ENCODE results near the gene RALGPS1. TPM values are rescaled to one million over a fixed set of nuclear protein-coding genes. Genes with fewer than 3 reads are reported as not detected.
A peak's percentile ranks its signal among the peaks of the same experiment; 100 is the strongest.

RALGPS1 gene
- total and polyA plus RNA-seq, 3 experiments from 2014 or later: 1.6 to 3.2 (median 2.4) TPM

GRCh38 chr9:127212453-127212852 lies 297.9 kb downstream of the RALGPS1 start:
- no peak overlapping the region for H3K4me3 Mint-ChIP-seq
- CTCF ChIA-PET: interaction anchor here (1.1 to 1.7 kb wide), 3 partner anchors 12 to 185 kb away, joined by 4 to 5 read pairs (median 4); partner anchors contain the start of gene SLC2A8
- peaks cover 0 to 4% (median 3%) of the 10 kb centered on the region in 3 donors for H3K4me1 Mint-ChIP-seq
- POLR2A ChIA-PET: no interaction called here
- H3K4me3 ChIP-seq (ENCODE audit: low read length): no peak overlapping the region
- DNase-seq: no peak
- no peaks in the 10 kb centered on the region for H3K36me3 Mint-ChIP-seq
- no peaks in the 10 kb centered on the region for H3K9me3 ChIP-seq (ENCODE audit: low read length)
- H3K27ac ChIP-seq (ENCODE audit: low read depth, low read length): no peak overlapping the region
- H3K27me3 Mint-ChIP-seq: peaks cover 0 to 1% of the 10 kb centered on the region in 2 donors
- H3K9me3 Mint-ChIP-seq: no peaks in the 10 kb centered on the region
- H3K36me3 ChIP-seq (ENCODE audit: insufficient read depth, low read length): no peaks in the 10 kb centered on the region
- H3K4me1 ChIP-seq (ENCODE audit: insufficient read depth, low read length): no peaks in the 10 kb centered on the region
- no peak overlapping the region for H3K27ac Mint-ChIP-seq
- peaks cover 3% of the 10 kb centered on the region for H3K27me3 ChIP-seq (ENCODE audit: insufficient read depth, low read length, poor library complexity, severe bottlenecking)

GRCh38 chr9:127213859-127214258 lies 299.3 kb downstream of the RALGPS1 start:
- H3K4me3 ChIP-seq (ENCODE audit: low read length): no peak overlapping the region
- H3K9me3 Mint-ChIP-seq: no peaks in the 10 kb centered on the region
- H3K4me1 Mint-ChIP-seq: peaks cover 0 to 4% (median 3%) of the 10 kb centered on the region in 3 donors
- H3K36me3 Mint-ChIP-seq: no peaks in the 10 kb centered on the region
- H3K27me3 Mint-ChIP-seq: peaks cover 0 to 1% of the 10 kb centered on the region in 2 donors
- peak overlapping the region in 1 of 8 donors; percentile 61 for H3K27ac Mint-ChIP-seq
- no peaks in the 10 kb centered on the region for H3K36me3 ChIP-seq (ENCODE audit: insufficient read depth, low read length)
- POLR2A ChIA-PET: no interaction called here
- H3K27me3 ChIP-seq (ENCODE audit: insufficient read depth, low read length, poor library complexity, severe bottlenecking): peaks cover 3% of the 10 kb centered on the region
- H3K9me3 ChIP-seq (ENCODE audit: low read length): no peaks in the 10 kb centered on the region
- DNase-seq: no peak
- H3K4me1 ChIP-seq (ENCODE audit: insufficient read depth, low read length): no peaks in the 10 kb centered on the region
- H3K27ac ChIP-seq (ENCODE audit: low read depth, low read length): no peak overlapping the region
- CTCF ChIA-PET: interaction anchor here (1.0 to 2.0 kb wide), 9 partner anchors 11 to 224 kb away, joined by 3 to 10 read pairs (median 4); partner anchors contain the start of gene SLC2A8
- no peak overlapping the region for H3K4me3 Mint-ChIP-seq

GRCh38 chr9:127214421-127215267 lies 300.1 kb downstream of the RALGPS1 start:
- peak; percentile 20 to 71 (median 36) for DNase-seq
- Histone ChIP-seq H3K27ac (ENCODE audit: low read depth, low read length) (no peak overlapping the region), H3K4me3 (ENCODE audit: low read length) (no peak overlapping the region), H3K4me1 (ENCODE audit: insufficient read depth, low read length) (no peaks in the 10 kb centered on the region), H3K9me3 (ENCODE audit: low read length) (no peaks in the 10 kb centered on the region), H3K27me3 (ENCODE audit: insufficient read depth, low read length, poor library complexity, severe bottlenecking) (peaks cover 3% of the 10 kb centered on the region), H3K36me3 (ENCODE audit: insufficient read depth, low read length) (no peaks in the 10 kb centered on the region)
- Mint-ChIP-seq H3K27me3 (peaks cover 0 to 1% of the 10 kb centered on the region in 2 donors), H3K36me3 (no peaks in the 10 kb centered on the region), H3K27ac (peak overlapping the region in 2 of 8 donors; percentile 4 to 26), H3K9me3 (no peaks in the 10 kb centered on the region), H3K4me3 (no peak overlapping the region), H3K4me1 (peaks cover 0 to 4% (median 3%) of the 10 kb centered on the region in 3 donors)
- POLR2A ChIA-PET: no interaction called here
- CTCF ChIA-PET: interaction anchor here (0.7 to 2.0 kb wide), 16 partner anchors 10 to 708 kb away, joined by 3 to 19 read pairs (median 4); partner anchors contain the start of genes SLC2A8 and ZNF79

- no peaks in the 10 kb centered on the region for H3K9me3 Mint-ChIP-seq
- CTCF ChIA-PET: interaction anchor here (0.8 to 2.0 kb wide), 10 partner anchors 9 to 707 kb away, joined by 3 to 19 read pairs (median 4); partner anchors contain the start of genes SLC2A8 and ZNF79
- Histone ChIP-seq H3K4me3 (ENCODE audit: low read length) (no peak overlapping the region), H3K36me3 (ENCODE audit: insufficient read depth, low read length) (no peaks in the 10 kb centered on the region), H3K4me1 (ENCODE audit: insufficient read depth, low read length) (no peaks in the 10 kb centered on the region), H3K9me3 (ENCODE audit: low read length) (no peaks in the 10 kb centered on the region), H3K27ac (ENCODE audit: low read depth, low read length) (no peak overlapping the region), H3K27me3 (ENCODE audit: insufficient read depth, low read length, poor library complexity, severe bottlenecking) (peaks cover 3% of the 10 kb centered on the region)
- H3K36me3 Mint-ChIP-seq: no peaks in the 10 kb centered on the region
- H3K27me3 Mint-ChIP-seq: peaks cover 0 to 1% of the 10 kb centered on the region in 2 donors
- peak overlapping the region in 1 of 8 donors; percentile 25 for H3K27ac Mint-ChIP-seq
- H3K4me3 Mint-ChIP-seq: no peak overlapping the region
- DNase-seq: no peak
- POLR2A ChIA-PET: no interaction called here
- peaks cover 0 to 4% (median 3%) of the 10 kb centered on the region in 3 donors for H3K4me1 Mint-ChIP-seq
Measured at GRCh38 chr9:127215268-127216209, 301.0 kb downstream of the RALGPS1 start.

GRCh38 chr9:127216210-127216887 lies 301.8 kb downstream of the RALGPS1 start:
- no peak overlapping the region for H3K27ac ChIP-seq (ENCODE audit: low read depth, low read length)
- no peak overlapping the region for H3K4me3 ChIP-seq (ENCODE audit: low read length)
- H3K4me1 Mint-ChIP-seq: peaks cover 4 to 5% (median 5%) of the 10 kb centered on the region in 3 donors
- H3K9me3 ChIP-seq (ENCODE audit: low read length): no peaks in the 10 kb centered on the region
- no peak for DNase-seq
- peaks cover 1% of the 10 kb centered on the region for H3K4me1 ChIP-seq (ENCODE audit: insufficient read depth, low read length)
- no peak overlapping the region for H3K4me3 Mint-ChIP-seq
- ChIA-PET POLR2A (no interaction called here), CTCF (interaction anchor here (2.0 kb wide), 1 partner anchor 8 kb away, joined by 19 read pairs; no protein-coding TSS in a partner anchor)
- no peaks in the 10 kb centered on the region for H3K36me3 ChIP-seq (ENCODE audit: insufficient read depth, low read length)
- no peaks in the 10 kb centered on the region for H3K27me3 Mint-ChIP-seq
- H3K27me3 ChIP-seq (ENCODE audit: insufficient read depth, low read length, poor library complexity, severe bottlenecking): peaks cover 3% of the 10 kb centered on the region
- H3K9me3 Mint-ChIP-seq: no peaks in the 10 kb centered on the region
- H3K36me3 Mint-ChIP-seq: no peaks in the 10 kb centered on the region
- H3K27ac Mint-ChIP-seq: no peak overlapping the region

GRCh38 chr9:127216888-127217217 lies 302.3 kb downstream of the RALGPS1 start:
- no peaks in the 10 kb centered on the region for H3K36me3 ChIP-seq (ENCODE audit: insufficient read depth, low read length)
- H3K4me3 Mint-ChIP-seq: no peak overlapping the region
- CTCF ChIA-PET: no interaction called here
- DNase-seq: no peak
- H3K27me3 Mint-ChIP-seq: no peaks in the 10 kb centered on the region
- H3K4me1 ChIP-seq (ENCODE audit: insufficient read depth, low read length): peaks cover 6% of the 10 kb centered on the region
- POLR2A ChIA-PET: no interaction called here
- H3K4me1 Mint-ChIP-seq: peaks cover 9 to 10% (median 9%) of the 10 kb centered on the region in 3 donors
- no peaks in the 10 kb centered on the region for H3K9me3 ChIP-seq (ENCODE audit: low read length)
- no peak overlapping the region for H3K4me3 ChIP-seq (ENCODE audit: low read length)
- H3K9me3 Mint-ChIP-seq: no peaks in the 10 kb centered on the region
- H3K27ac Mint-ChIP-seq: peak overlapping the region in 1 of 8 donors; percentile 48
- H3K27me3 ChIP-seq (ENCODE audit: insufficient read depth, low read length, poor library complexity, severe bottlenecking): peaks cover 3% of the 10 kb centered on the region
- no peak overlapping the region for H3K27ac ChIP-seq (ENCODE audit: low read depth, low read length)
- H3K36me3 Mint-ChIP-seq: no peaks in the 10 kb centered on the region

- H3K27ac Mint-ChIP-seq: no peak overlapping the region
- H3K9me3 Mint-ChIP-seq: no peaks in the 10 kb centered on the region
- Histone ChIP-seq H3K27me3 (ENCODE audit: insufficient read depth, low read length, poor library complexity, severe bottlenecking) (no peaks in the 10 kb centered on the region), H3K27ac (ENCODE audit: low read depth, low read length) (no peak overlapping the region), H3K9me3 (ENCODE audit: low read length) (no peaks in the 10 kb centered on the region), H3K4me3 (ENCODE audit: low read length) (no peak overlapping the region), H3K36me3 (ENCODE audit: insufficient read depth, low read length) (no peaks in the 10 kb centered on the region), H3K4me1 (ENCODE audit: insufficient read depth, low read length) (peaks cover 19% of the 10 kb centered on the region)
- no peaks in the 10 kb centered on the region for H3K36me3 Mint-ChIP-seq
- DNase-seq: no peak
- H3K4me3 Mint-ChIP-seq: no peak overlapping the region
- CTCF ChIA-PET: no interaction called here
- peaks cover 16 to 29% (median 24%) of the 10 kb centered on the region in 3 donors for H3K4me1 Mint-ChIP-seq
- no peaks in the 10 kb centered on the region for H3K27me3 Mint-ChIP-seq
- POLR2A ChIA-PET: no interaction called here
Measured at GRCh38 chr9:127218818-127219217, 304.2 kb downstream of the RALGPS1 start.

Measured in CD8-positive, alpha-beta memory T cell (primary cell).